T-cell (primary cell): ENCODE measurements around the gene ENTHD1. TPM values are rescaled to one million over a fixed set of nuclear protein-coding genes. Genes with fewer than 3 reads are reported as not detected.

Source experiments
- ATAC-seq, 4 experiments: fragments of 200-7000 bp in 3 of 4; fragments of 150-1000 bp in 1 of 4; cut with Tn5 transposase; replicated peaks in 1 of 4; 1 replicate in 3 of 4; 2 replicates in 1 of 4; pipeline ENCODE4 v1.10.0; 2021; ENCODE audit warnings: moderate library complexity in 3 of 4, mild to moderate bottlenecking in 2 of 4, moderate number of reproducible peaks in 1 of 4
- CTCF ChIA-PET, 2 donors: fragments of 300-600 bp; sonication (Branson Sonifier 250); formaldehyde crosslinking; loops; one replicate each; lab custom pipeline; 2022; ENCODE audit warnings: antibody characterized with exemption in 2 of 2; lab: Charles Lee
- POLR2A ChIA-PET, 2 donors: fragments of 300-600 bp; sonication (Branson Sonifier 250); formaldehyde crosslinking; loops; one replicate each; lab custom pipeline; 2022; ENCODE audit warnings: antibody characterized with exemption in 2 of 2; lab: Charles Lee
- DNase-seq, 35 experiments: peaks; one replicate each; pipeline versions ENCODE4 v3.0.0 to v3.0.0-alpha.2; 2013 to 2023
- H3K27ac ChIP-seq: one replicate; pipeline ENCODE4 v1.5.1; 2013; ENCODE audit warnings: low read length
- H3K27me3 ChIP-seq, 2 experiments: replicated peaks in 1 of 2; 1 replicate in 1 of 2; 2 replicates in 1 of 2; pipeline versions ENCODE4 v1.6.1 to v1.7.0; 2013; ENCODE audit warnings: low read length in 1 of 2, mixed read lengths in 1 of 2; ENCODE audit not compliant: control insufficient read depth in 2 of 2, insufficient read depth in 2 of 2; ENCODE audit errors: extremely low read depth in 1 of 2
- H3K36me3 ChIP-seq, 2 donors: 1 replicate in 1 of 2; 2 replicates in 1 of 2; pipeline versions ENCODE4 v1.6.1 to v1.7.0; 2013; ENCODE audit warnings: low read length in 1 of 2; ENCODE audit not compliant: control insufficient read depth in 2 of 2, insufficient read depth in 1 of 2; ENCODE audit errors: extremely low read depth in 1 of 2
- H3K4me1 ChIP-seq, 2 experiments: 1 replicate in 1 of 2; 2 replicates in 1 of 2; pipeline versions ENCODE4 v1.6.1 to v1.7.0; 2013; ENCODE audit warnings: low read length in 2 of 2, mixed read lengths in 1 of 2; ENCODE audit not compliant: insufficient read depth in 2 of 2, control insufficient read depth in 1 of 2; ENCODE audit errors: extremely low read depth in 1 of 2
- H3K4me3 ChIP-seq, 2 donors: 1 replicate in 1 of 2; 2 replicates in 1 of 2; pipeline versions ENCODE4 v1.5.1 to v1.7.0; 2013; ENCODE audit warnings: mild to moderate bottlenecking in 2 of 2, low read length in 1 of 2, moderate library complexity in 1 of 2; ENCODE audit not compliant: control insufficient read depth in 1 of 2; ENCODE audit errors: extremely low read depth in 1 of 2
- H3K9me3 ChIP-seq: 2 replicates; pipeline ENCODE4 v1.7.0; 2013
- H3K27ac Mint-ChIP-seq, 2 donors: one replicate each; pipeline ENCODE4 v1.8.0; 2020 to 2021; ENCODE audit warnings: mild to moderate bottlenecking in 2 of 2, mixed read lengths in 2 of 2
- H3K27me3 Mint-ChIP-seq, 2 donors: one replicate each; pipeline ENCODE4 v1.8.0; 2021 to 2022; ENCODE audit warnings: mixed read lengths in 2 of 2
- H3K36me3 Mint-ChIP-seq: one replicate; pipeline ENCODE4 v1.8.0; 2021; ENCODE audit warnings: mixed read lengths
- H3K4me1 Mint-ChIP-seq, 3 donors: one replicate each; pipeline ENCODE4 v1.8.0; 2020 to 2022; ENCODE audit warnings: mixed read lengths in 3 of 3, mild to moderate bottlenecking in 1 of 3
- H3K4me3 Mint-ChIP-seq, 3 donors: one replicate each; pipeline ENCODE4 v1.8.0; 2020 to 2022; ENCODE audit warnings: mild to moderate bottlenecking in 3 of 3, mixed read lengths in 3 of 3, moderate library complexity in 3 of 3
- H3K9me3 Mint-ChIP-seq, 3 donors: one replicate each; pipeline ENCODE4 v1.8.0; 2020 to 2022; ENCODE audit warnings: mixed read lengths in 3 of 3
- WGBS: methylation state at CpG from one replicate; pipeline ENCODE4 v1.1.5; 2013; ENCODE audit warnings: missing lambda C conversion rate; ENCODE audit not compliant: insufficient coverage; 5-methylcytosine and 5-hydroxymethylcytosine counted together
- total RNA-seq, 35 experiments: library from RNA in 6 of 35; stranded (reverse) in 6 of 35; fragments of 120-200 nt in 1 of 35; gene quantifications; one replicate each; pipeline versions ENCODE4 v1.2.1 to v1.2.4 and lab custom pipeline; 2013 to 2026

The ENTHD1 gene
- total RNA-seq, 5 donors from 2014 or later (not counting 1 experiment from before 2014, with no cell fraction given): 0.13 to 0.36 (median 0.20) TPM

DNA sequence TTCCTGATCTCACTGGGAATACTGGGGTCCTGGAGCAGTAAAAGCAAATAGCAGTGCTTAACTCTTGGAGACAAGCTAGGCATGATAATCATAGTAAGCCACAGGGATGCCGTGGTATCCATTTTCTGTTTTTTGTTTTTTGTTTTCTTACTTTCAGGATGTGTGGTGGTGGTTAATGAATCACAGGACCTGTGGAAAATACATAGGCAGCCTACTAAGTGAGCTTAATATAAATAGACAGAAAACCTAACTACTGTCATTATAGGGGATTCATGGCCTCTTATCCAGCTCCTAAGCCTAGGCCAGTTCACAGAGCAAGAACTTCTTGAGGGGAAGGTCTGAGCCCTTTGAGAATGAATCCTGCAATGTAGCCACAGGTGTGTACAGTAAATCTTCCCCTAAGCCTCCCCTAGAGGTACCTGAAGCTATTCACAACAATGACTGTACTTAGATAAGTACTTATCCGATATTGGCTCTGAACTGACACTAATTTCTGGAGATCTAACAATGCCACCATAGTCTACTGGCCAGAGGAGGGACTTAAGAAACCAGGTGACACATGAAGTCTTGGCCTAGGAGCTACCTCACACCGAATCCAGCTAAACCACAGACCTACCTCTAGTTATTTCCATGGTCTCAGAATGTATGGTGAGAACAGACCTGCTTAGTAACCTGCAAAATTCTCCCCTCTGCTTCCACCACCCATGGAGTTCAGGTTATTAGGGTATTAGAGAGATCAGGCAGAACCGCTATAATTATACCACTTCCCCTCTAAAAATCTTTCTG, 83.6 kb downstream of the ENTHD1 start:
- no peaks in the 10 kb centered on the region for H3K9me3 ChIP-seq
- 67% methylated on average over 1 of the region's 4 CpGs for WGBS
- ATAC-seq: no peak
- peaks cover 0 to 2% of the 10 kb centered on the region in 2 experiments for H3K4me1 ChIP-seq
- Mint-ChIP-seq H3K27ac (no peak overlapping the region), H3K4me3 (no peak overlapping the region), H3K36me3 (no peaks in the 10 kb centered on the region), H3K27me3 (peaks cover 7 to 8% of the 10 kb centered on the region in 2 donors), H3K9me3 (no peaks in the 10 kb centered on the region), H3K4me1 (peaks cover 12 to 35% (median 27%) of the 10 kb centered on the region in 3 donors)
- no peak overlapping the region for H3K4me3 ChIP-seq
- no peak for DNase-seq
- H3K27me3 ChIP-seq: no peaks in the 10 kb centered on the region
- POLR2A ChIA-PET: no interaction called here
- H3K27ac ChIP-seq: no peak overlapping the region
- H3K36me3 ChIP-seq: no peaks in the 10 kb centered on the region
- CTCF ChIA-PET: no interaction called here

DNA sequence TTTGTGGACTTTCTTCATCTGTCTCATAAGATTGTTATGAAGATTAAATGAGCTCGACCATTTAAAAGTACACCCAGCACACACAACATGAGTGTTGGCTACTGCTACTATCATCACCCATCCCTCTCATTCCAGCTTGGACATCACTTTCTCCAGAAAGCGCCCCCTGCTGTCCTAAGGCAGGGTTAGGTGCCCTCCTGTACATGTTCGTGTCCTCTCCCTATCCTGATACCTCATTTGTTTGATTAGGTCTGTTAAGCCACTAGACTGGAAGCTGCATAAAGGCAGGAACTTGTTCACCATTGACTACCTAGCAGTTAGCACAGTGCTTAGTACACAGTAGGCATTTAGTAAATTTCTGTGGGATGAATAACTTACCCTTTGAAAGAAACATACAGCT, 85.5 kb downstream of the ENTHD1 start:
- Histone ChIP-seq H3K4me1 (peaks cover 0 to 2% of the 10 kb centered on the region in 2 experiments), H3K36me3 (no peaks in the 10 kb centered on the region), H3K4me3 (no peak overlapping the region), H3K27ac (no peak overlapping the region), H3K9me3 (no peaks in the 10 kb centered on the region), H3K27me3 (no peaks in the 10 kb centered on the region)
- 57% methylated on average over 1 of the region's 3 CpGs for WGBS
- H3K9me3 Mint-ChIP-seq: peaks cover 0 to 4% (median 0%) of the 10 kb centered on the region in 3 donors
- POLR2A ChIA-PET: no interaction called here
- CTCF ChIA-PET: no interaction called here
- ATAC-seq: no peak
- peaks cover 12 to 35% (median 28%) of the 10 kb centered on the region in 3 donors for H3K4me1 Mint-ChIP-seq
- peaks cover 3% of the 10 kb centered on the region for H3K36me3 Mint-ChIP-seq
- H3K27ac Mint-ChIP-seq: no peak overlapping the region
- DNase-seq: peak in 8 of 35 experiments; percentile 4 to 45 (median 14)
- peaks cover 10 to 12% of the 10 kb centered on the region in 2 donors for H3K27me3 Mint-ChIP-seq
- no peak overlapping the region for H3K4me3 Mint-ChIP-seq

DNA sequence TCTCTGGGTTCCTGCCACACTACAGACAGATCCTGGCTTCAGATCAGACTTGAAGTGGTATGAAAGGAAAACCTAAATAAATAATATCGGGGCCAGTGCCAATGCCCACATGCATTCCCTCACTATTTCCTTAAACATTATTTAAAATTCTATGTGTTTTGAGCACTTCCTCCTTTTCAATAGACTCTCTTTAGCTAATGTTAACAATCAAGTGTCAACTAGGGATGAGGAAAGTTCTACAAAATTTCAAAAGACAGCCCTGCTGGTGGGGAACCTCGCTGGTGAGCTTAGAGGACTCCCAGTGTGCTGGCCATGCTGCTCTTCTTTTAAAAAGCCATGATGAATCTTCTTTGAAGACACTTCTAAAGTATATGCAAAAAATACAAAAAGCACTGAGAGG, 87.5 kb downstream of the ENTHD1 start:
- no peak for ATAC-seq
- peaks cover 3% of the 10 kb centered on the region for H3K36me3 Mint-ChIP-seq
- H3K4me1 ChIP-seq: peaks cover 0 to 2% of the 10 kb centered on the region in 2 experiments
- H3K36me3 ChIP-seq: no peaks in the 10 kb centered on the region
- H3K27me3 Mint-ChIP-seq: peaks cover 7 to 10% of the 10 kb centered on the region in 2 donors
- H3K27ac ChIP-seq: no peak overlapping the region
- no peak for DNase-seq
- ChIA-PET CTCF (no interaction called here), POLR2A (no interaction called here)
- no peak overlapping the region for H3K4me3 ChIP-seq
- H3K9me3 ChIP-seq: no peaks in the 10 kb centered on the region
- H3K4me1 Mint-ChIP-seq: peaks cover 12 to 35% (median 28%) of the 10 kb centered on the region in 3 donors
- WGBS: no CpG with 5 or more reads among the region's 2 CpGs
- no peaks in the 10 kb centered on the region for H3K27me3 ChIP-seq
- H3K27ac Mint-ChIP-seq: no peak overlapping the region
- no peak overlapping the region for H3K4me3 Mint-ChIP-seq
- peaks cover 0 to 7% (median 0%) of the 10 kb centered on the region in 3 donors for H3K9me3 Mint-ChIP-seq

DNA sequence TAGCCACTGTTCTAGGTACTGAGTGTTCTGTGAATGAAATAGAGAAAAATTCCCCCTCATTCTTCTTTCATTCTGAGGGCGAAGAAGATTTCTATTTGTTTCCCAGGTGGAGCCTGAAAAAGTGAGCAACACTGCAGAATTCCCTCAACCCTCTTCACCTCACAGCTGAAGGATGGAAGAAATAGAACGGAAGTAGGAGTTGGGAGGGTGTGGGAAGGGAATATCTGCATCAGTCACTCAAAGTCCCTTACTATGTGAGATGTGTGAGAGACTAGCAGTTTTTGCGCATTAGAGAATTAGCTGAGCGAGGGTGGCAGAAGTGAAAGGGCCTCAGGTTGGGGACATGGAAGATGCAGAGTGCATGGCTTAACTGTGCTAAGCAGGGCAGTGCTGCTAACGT, 88.4 kb downstream of the ENTHD1 start:
- no peak for ATAC-seq
- Mint-ChIP-seq H3K4me1 (peaks cover 12 to 35% (median 28%) of the 10 kb centered on the region in 3 donors), H3K4me3 (no peak overlapping the region), H3K9me3 (peaks cover 0 to 14% (median 0%) of the 10 kb centered on the region in 3 donors), H3K27me3 (peaks cover 7 to 10% of the 10 kb centered on the region in 2 donors), H3K27ac (no peak overlapping the region), H3K36me3 (peaks cover 3% of the 10 kb centered on the region)
- 86% methylated on average over 1 of the region's 5 CpGs for WGBS
- Histone ChIP-seq H3K27ac (no peak overlapping the region), H3K27me3 (no peaks in the 10 kb centered on the region), H3K9me3 (no peaks in the 10 kb centered on the region), H3K4me1 (peaks cover 0 to 2% of the 10 kb centered on the region in 2 experiments), H3K36me3 (no peaks in the 10 kb centered on the region), H3K4me3 (no peak overlapping the region)
- ChIA-PET POLR2A (no interaction called here), CTCF (no interaction called here)
- no peak for DNase-seq

DNA sequence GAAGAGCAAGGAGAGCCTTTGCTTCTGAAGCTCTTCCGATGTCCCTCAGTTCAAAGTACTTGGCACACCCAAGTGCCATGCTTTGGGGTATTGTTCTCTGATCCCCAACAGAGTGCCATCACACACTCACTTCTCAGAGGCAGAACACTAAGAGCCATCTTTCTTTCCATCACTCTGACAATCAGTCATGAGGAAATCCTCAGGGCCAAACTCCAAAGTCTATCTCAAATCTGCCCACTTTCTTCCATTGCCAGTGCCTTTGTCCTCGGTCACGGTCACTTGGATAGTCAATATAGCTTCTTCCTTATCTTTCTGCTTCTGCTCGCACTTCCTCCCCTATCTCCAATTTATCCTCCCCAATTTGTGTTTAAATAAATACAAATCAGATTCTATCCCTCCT, 90.9 kb downstream of the ENTHD1 start:
- no peak overlapping the region for H3K4me3 Mint-ChIP-seq
- Histone ChIP-seq H3K36me3 (no peaks in the 10 kb centered on the region), H3K4me1 (peaks cover 0 to 2% of the 10 kb centered on the region in 2 experiments), H3K27ac (no peak overlapping the region), H3K9me3 (peaks cover 1% of the 10 kb centered on the region), H3K4me3 (no peak overlapping the region), H3K27me3 (peaks cover 0 to 13% of the 10 kb centered on the region in 2 experiments)
- ATAC-seq (no peak), DNase-seq (no peak)
- ChIA-PET POLR2A (interaction anchor here in 1 of 2 donors (0.6 kb wide), 1 partner anchor 1574 kb away, joined by 3 read pairs; no protein-coding TSS in a partner anchor), CTCF (no interaction called here)
- H3K27ac Mint-ChIP-seq: no peak overlapping the region
- H3K9me3 Mint-ChIP-seq: peaks cover 11 to 23% (median 13%) of the 10 kb centered on the region in 3 donors
- peaks cover 11 to 25% (median 21%) of the 10 kb centered on the region in 3 donors for H3K4me1 Mint-ChIP-seq
- 97% methylated on average over 4 of the region's 4 CpGs for WGBS
- peaks cover 7 to 10% of the 10 kb centered on the region in 2 donors for H3K27me3 Mint-ChIP-seq
- H3K36me3 Mint-ChIP-seq: peaks cover 7% of the 10 kb centered on the region

DNA sequence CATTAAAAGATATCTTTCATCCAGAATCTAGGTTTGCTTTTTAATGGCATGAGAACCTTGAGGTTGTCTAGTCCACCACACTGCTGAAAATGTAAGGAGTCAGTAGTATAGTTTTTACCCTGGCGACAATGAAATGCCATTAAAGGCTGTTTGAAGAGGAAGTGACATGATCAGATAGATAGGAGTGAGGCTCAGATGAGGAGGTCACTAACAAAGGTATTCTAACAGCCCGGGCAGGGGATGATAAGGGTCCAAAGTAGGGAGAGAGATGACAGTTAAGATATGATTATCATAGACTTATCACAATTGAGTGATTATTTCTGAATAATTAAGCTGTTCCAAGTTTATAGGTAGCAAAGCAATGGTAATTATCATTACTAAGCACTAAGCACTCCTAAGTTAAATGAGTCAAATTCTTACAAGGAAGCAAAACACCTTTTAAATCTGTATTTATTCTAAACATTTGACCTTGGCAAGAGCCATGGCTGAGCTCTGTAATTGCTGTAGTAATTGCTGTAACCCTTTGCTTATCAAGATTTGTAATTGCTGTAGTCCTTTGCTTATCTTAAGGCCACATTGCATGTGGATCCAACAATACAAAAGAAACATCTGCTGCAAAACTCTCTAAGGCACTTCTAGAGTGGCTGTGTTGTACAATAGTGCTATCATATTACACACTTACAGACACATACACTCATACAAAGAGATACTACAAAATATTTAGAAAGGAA, 92.6 kb downstream of the ENTHD1 start:
- Mint-ChIP-seq H3K27me3 (peaks cover 4 to 6% of the 10 kb centered on the region in 2 donors), H3K4me1 (peaks cover 8 to 10% (median 8%) of the 10 kb centered on the region in 3 donors), H3K9me3 (peaks cover 20 to 29% (median 28%) of the 10 kb centered on the region in 3 donors), H3K27ac (no peak overlapping the region), H3K4me3 (no peak overlapping the region), H3K36me3 (peaks cover 7% of the 10 kb centered on the region)
- Histone ChIP-seq H3K4me3 (no peak overlapping the region), H3K27me3 (peaks cover 0 to 13% of the 10 kb centered on the region in 2 experiments), H3K27ac (no peak overlapping the region), H3K4me1 (peaks cover 0 to 2% of the 10 kb centered on the region in 2 experiments), H3K9me3 (peaks cover 8% of the 10 kb centered on the region), H3K36me3 (no peaks in the 10 kb centered on the region)
- CTCF ChIA-PET: interaction anchor here in 1 of 2 donors (0.7 to 0.8 kb wide), 2 partner anchors 539 to 681 kb away, joined by 3 read pairs; no protein-coding TSS in a partner anchor
- no peak for DNase-seq
- WGBS: 71% methylated on average over 1 of the region's 2 CpGs
- no peak for ATAC-seq
- POLR2A ChIA-PET: interaction anchor here in 1 of 2 donors (0.6 kb wide), 1 partner anchor 1826 kb away, joined by 9 read pairs; no protein-coding TSS in a partner anchor
